Fibroblast of pulmonary artery (primary cell): Measurements from ENCODE around the gene RELN.
"Not testable (repeated sequence)": the region's sequence is repeated elsewhere in the genome, so short reads cannot be mapped to it uniquely, and the experiment has no call there.

ENCODE experiments used
- DNase-seq: peaks from one replicate; pipeline ENCODE4 v3.0.0-alpha.2; 2010; ENCODE audit warnings: low read depth
- H3K4me3 ChIP-seq: replicated peaks from 2 replicates; pipeline ENCODE4 v1.5.1; 2011; ENCODE audit warnings: low read depth, mild to moderate bottlenecking, control low read depth, low read length, moderate library complexity
- CTCF ChIP-seq: IDR thresholded peaks from 2 replicates; pipeline ENCODE4 v1.5.1; 2011; ENCODE audit warnings: mild to moderate bottlenecking, control low read depth, low read length, inconsistent platforms; ENCODE audit errors: missing control alignments

The RELN gene

GRCh38 chr7:103501206-103501605 is 488.3 kb downstream of the RELN start:
- no peak for TF ChIP-seq CTCF
- H3K4me3 ChIP-seq: no peak overlapping the region
- DNase-seq: no peak

- H3K4me3 ChIP-seq: no peak overlapping the region
- peak; percentile 13 for DNase-seq
- no peak for TF ChIP-seq CTCF
These were observed 489.5 kb downstream of the RELN start for GRCh38 chr7:103499976-103500375.

- no peak for TF ChIP-seq CTCF
- no peak for DNase-seq
- no peak overlapping the region for H3K4me3 ChIP-seq
These were observed 502.0 kb downstream of the RELN start for GRCh38 chr7:103487419-103487818.

- DNase-seq: not testable (repeated sequence)
These were observed 502.6 kb downstream of the RELN start for GRCh38 chr7:103486873-103487272.

GRCh38 chr7:103480771-103481170 is 508.7 kb downstream of the RELN start:
- no peak for DNase-seq
- TF ChIP-seq CTCF: no peak
- H3K4me3 ChIP-seq: no peak overlapping the region

More at GRCh38 chr7:103486873-103487272, 502.6 kb downstream of the RELN start:
- not testable (repeated sequence) for H3K4me3 ChIP-seq

- no peak for TF ChIP-seq CTCF
- peak; percentile 2 for DNase-seq
- H3K4me3 ChIP-seq: no peak overlapping the region
These were observed 514.5 kb downstream of the RELN start for GRCh38 chr7:103474956-103475355.

GRCh38 chr7:103469095-103469948 is 520.1 kb downstream of the RELN start:
- no peak overlapping the region for H3K4me3 ChIP-seq
- TF ChIP-seq CTCF: no peak
- DNase-seq: no peak
